K562 (cell line): Measurements from ENCODE around the gene STOX2. TPM values are rescaled to one million over a fixed set of nuclear protein-coding genes. Genes with fewer than 3 reads are reported as not detected.

Source experiments
- ATAC-seq: fragments of 200-7000 bp; cut with Tn5 transposase; 3 replicates; pipeline ENCODE4 v1.9.1; 2020; ENCODE audit warnings: moderate library complexity
- BruUV-seq: library from RNA; stranded (reverse); fragments of 400-500 nt; replicated peaks from 2 replicates; lab custom pipeline; 2021; lab: Mats Ljungman, UMichigan
- CTCF ChIA-PET: fragments of 300-600 bp; formaldehyde crosslinking; extraction: SDS; loops from one replicate; lab custom pipeline; 2021; ENCODE audit warnings: low intra/inter-chr PET ratio; lab: Yijun Ruan, JAX
- POLR2A ChIA-PET: fragments of 300-600, 350-650 bp; sonication (Branson Sonifier 250); formaldehyde crosslinking; extraction: SDS; loops from one replicate; lab custom pipeline; 2021; ENCODE audit warnings: antibody characterized with exemption, inconsistent platforms; lab: Yijun Ruan, JAX
- DNase-seq, 4 experiments: peaks; one replicate each; pipeline versions ENCODE4 v3.0.0 to v3.0.0-alpha.2; 2011 to 2018; ENCODE audit warnings: low spot score in 3 of 4, mixed read lengths in 3 of 4; ENCODE audit errors: extremely low read depth in 1 of 4
- FAIRE-seq: peaks from 2 replicates; lab custom pipeline; 2011; peaks lifted over from hg19 to GRCh38; lab: Jason Lieb, UNC
- H2AFZ ChIP-seq: 2 replicates; pipeline ENCODE4 v1.6.0; 2011; ENCODE audit warnings: low read depth, low read length, control low read depth, inconsistent platforms
- H3K27ac ChIP-seq: fragments of 200-600 bp; 3 replicates; pipeline ENCODE4 v1.8.0; 2011; ENCODE audit warnings: low read depth, mild to moderate bottlenecking, control low read depth, inconsistent platforms, low read length, moderate library complexity, mixed read lengths; ENCODE audit errors: extremely low read depth
- H3K27me3 ChIP-seq, 2 experiments: fragments of 300-600 bp in 1 of 2; 2 replicates in 1 of 2; 3 replicates in 1 of 2; pipeline versions ENCODE4 v1.6.0 to v1.8.0; 2011; ENCODE audit warnings: inconsistent platforms in 2 of 2, low read length in 2 of 2, mild to moderate bottlenecking in 1 of 2, mixed read lengths in 1 of 2, moderate library complexity in 1 of 2; ENCODE audit not compliant: control insufficient read depth in 2 of 2, insufficient read depth in 2 of 2
- H3K36me3 ChIP-seq: fragments of 300-600 bp; 3 replicates; pipeline ENCODE4 v1.8.0; 2011; ENCODE audit warnings: mild to moderate bottlenecking, low read length, inconsistent platforms; ENCODE audit not compliant: control insufficient read depth, insufficient read depth
- H3K4me1 ChIP-seq, 2 experiments: fragments of 200-600 bp in 1 of 2; replicated peaks in 1 of 2; 2 replicates in 1 of 2; 3 replicates in 1 of 2; pipeline versions ENCODE4 v1.5.1 to v1.8.0; 2011; ENCODE audit warnings: inconsistent platforms in 2 of 2, low read length in 2 of 2, mild to moderate bottlenecking in 1 of 2, mixed read lengths in 1 of 2, moderate library complexity in 1 of 2; ENCODE audit not compliant: control insufficient read depth in 2 of 2, insufficient read depth in 2 of 2
- H3K4me2 ChIP-seq: 2 replicates; pipeline ENCODE4 v1.6.1; 2011; ENCODE audit warnings: low read length, control low read depth, inconsistent platforms, mixed read lengths; ENCODE audit not compliant: insufficient read depth
- H3K4me3 ChIP-seq: fragments of 200-600 bp; sonication (generic), shearing (Covaris generic); 2 replicates; pipeline ENCODE4 v1.5.1; 2016; ENCODE audit warnings: control low read depth, inconsistent platforms
- H3K79me2 ChIP-seq: fragments of 200-600 bp; 3 replicates; pipeline ENCODE4 v1.8.0; 2011; ENCODE audit warnings: low read length, inconsistent platforms; ENCODE audit not compliant: control insufficient read depth, insufficient read depth
- H3K9ac ChIP-seq, 2 experiments: 2 replicates each; pipeline versions ENCODE4 v1.6.0 to v1.6.1; 2011; ENCODE audit warnings: low read depth in 2 of 2, low read length in 2 of 2, control low read depth in 1 of 2, inconsistent platforms in 1 of 2, mild to moderate bottlenecking in 1 of 2, mixed read lengths in 1 of 2; ENCODE audit not compliant: insufficient read depth in 1 of 2
- H3K9me1 ChIP-seq: one replicate; pipeline ENCODE4 v1.6.0; 2011; ENCODE audit warnings: inconsistent platforms, mild to moderate bottlenecking, low read length, moderate library complexity; ENCODE audit not compliant: control insufficient read depth, insufficient read depth
- H3K9me3 ChIP-seq: replicated peaks from 2 replicates; pipeline ENCODE4 v1.5.1; 2011; ENCODE audit warnings: low read depth, low read length, inconsistent platforms; ENCODE audit not compliant: control insufficient read depth, insufficient read depth
- H4K20me1 ChIP-seq: replicated peaks from 2 replicates; pipeline ENCODE4 v1.6.1; 2011; ENCODE audit warnings: low read length, inconsistent platforms, mixed read lengths; ENCODE audit not compliant: control insufficient read depth, insufficient read depth
- ELF2 ChIP-seq: fragments of 250-450 bp; sonication (Bioruptor Pico); IDR thresholded peaks from 2 replicates; pipeline ENCODE4 v1.5.0; 2021; ENCODE audit warnings: mild to moderate bottlenecking
- NCOA6 ChIP-seq: fragments of 450-650 bp; IDR thresholded peaks from 2 replicates; pipeline ENCODE4 v1.6.1; 2017; ENCODE audit warnings: mild to moderate bottlenecking
- NR3C1 ChIP-seq: sonication (generic); formaldehyde crosslinking; IDR thresholded peaks from 2 replicates; pipeline ENCODE4 v1.8.1; 2022; ENCODE audit warnings: missing genetic modification reagents
- PATZ1 ChIP-seq: fragments of 250-450 bp; sonication (Bioruptor Pico); IDR thresholded peaks from 2 replicates; pipeline ENCODE4 v1.5.0; 2020; ENCODE audit warnings: mild to moderate bottlenecking, borderline replicate concordance
- POLR2A ChIP-seq: fragments of 450-650 bp; conservative IDR thresholded peaks from 2 replicates; pipeline ENCODE4 v1.6.1; 2016
- PURB ChIP-seq: sonication (generic); formaldehyde crosslinking; IDR thresholded peaks from 2 replicates; pipeline ENCODE4 v1.9.0; 2021; ENCODE audit warnings: low read depth, mild to moderate bottlenecking, missing genetic modification reagents
- TAF7 ChIP-seq: fragments of 450-650 bp; IDR thresholded peaks from 2 replicates; pipeline ENCODE4 v1.6.1; 2016; ENCODE audit warnings: missing genetic modification characterization, missing compliant biosample characterization
- WGBS: fragments of 100-300 bp; shearing (Covaris generic); methylation state at CpG from one replicate; pipeline ENCODE4 v1.1.6; 2016; ENCODE audit warnings: low coverage, mixed read lengths; ENCODE audit not compliant: insufficient coverage; ENCODE audit errors: missing lambda C conversion rate; 5-methylcytosine and 5-hydroxymethylcytosine counted together
- in situ Hi-C: fragments of 300-500 bp; cut with MboI; formaldehyde crosslinking; loops from 4 replicates; pipeline ENCODE4 v1.15.0; 2018; ENCODE audit warnings: inconsistent platforms, mixed read lengths
- intact Hi-C: fragments of 100-400 bp; cut with micrococcal nuclease; formaldehyde crosslinking; loops from 2 replicates; pipeline ENCODE4 v1.14.2; 2022
- polyA plus RNA-seq, 8 experiments: library from polyadenylated mRNA; depleted of rRNA in 4 of 8; stranded (reverse) in 5 of 8; unstranded in 3 of 8; fragments of >200 nt; fragmentation: Nextera tagmentation in 2 of 8; fragmentation: Illumina TruSeq in 1 of 8; extraction: Ambion mirVana in 2 of 8; extraction: Trizol in 1 of 8; gene quantifications; 2 replicates each; pipeline versions ENCODE4 v1.2.1 to v1.2.3, GENCODE V29; 2011 to 2014; ENCODE audit warnings: inconsistent platforms in 1 of 8, missing spikeins in 1 of 8
- total RNA-seq, 7 experiments: library from RNA; depleted of rRNA in 6 of 7; stranded (reverse); fragments of >200 nt in 6 of 7; fragmentation: Illumina TruSeq in 2 of 7; extraction: Trizol in 2 of 7; gene quantifications; 2 replicates each; pipeline versions ENCODE4 v1.2.1 to v1.2.3, GENCODE V29; 2011 to 2021; ENCODE audit warnings: low replicate concordance in 1 of 7

Gene STOX2
- total and polyA plus RNA-seq, 9 of the 15 experiments (the other 6 are each of a cell fraction or from before 2014, with no cell fraction given) = not detected

GRCh38 chr4:184061582-184061981 is 156.5 kb downstream of the STOX2 start:
- Histone ChIP-seq H4K20me1 (no peaks in the 10 kb centered on the region), H3K79me2 (no peaks in the 10 kb centered on the region), H2AFZ (no peak overlapping the region), H3K9me3 (no peaks in the 10 kb centered on the region), H3K27ac (no peak overlapping the region), H3K27me3 (peaks cover 0 to 25% of the 10 kb centered on the region in 2 experiments; a peak in 4 of 5 replicates), H3K4me3 (no peak overlapping the region), H3K9me1 (no peaks in the 10 kb centered on the region), H3K4me2 (no peak overlapping the region), H3K36me3 (no peaks in the 10 kb centered on the region), H3K4me1 (no peaks in the 10 kb centered on the region), H3K9ac (no peak overlapping the region)
- TF ChIP-seq NR3C1 (CRISPR knock-in tag) = no peak
- TF ChIP-seq ELF2 (CRISPR knock-in tag) = no peak
- no peak for TF ChIP-seq TAF7 (tag)
- no peak for TF ChIP-seq PATZ1
- TF ChIP-seq NCOA6 = no peak
- TF ChIP-seq PURB (CRISPR knock-in tag) = no peak
- no peak for TF ChIP-seq POLR2A
- CTCF ChIA-PET = no interaction called here
- ATAC-seq = no peak
- POLR2A ChIA-PET = no interaction called here
- FAIRE-seq = no peak
- in situ Hi-C loops = no loop called here
- WGBS = 0% methylated on average over 7 of the region's 7 CpGs
- no TSS peak for BruUV-seq
- intact Hi-C loops = no loop called here
- no peak for DNase-seq
